ENCODE measurements around the gene FARS2. TPM values are rescaled to one million over a fixed set of nuclear protein-coding genes. Genes with fewer than 3 reads are reported as not detected.
A peak's percentile ranks its signal among the peaks of the same experiment; 100 is the strongest.

The FARS2 gene
- total RNA-seq, 2 donors from 2014 or later = 20.7 to 26.4 TPM

DNA sequence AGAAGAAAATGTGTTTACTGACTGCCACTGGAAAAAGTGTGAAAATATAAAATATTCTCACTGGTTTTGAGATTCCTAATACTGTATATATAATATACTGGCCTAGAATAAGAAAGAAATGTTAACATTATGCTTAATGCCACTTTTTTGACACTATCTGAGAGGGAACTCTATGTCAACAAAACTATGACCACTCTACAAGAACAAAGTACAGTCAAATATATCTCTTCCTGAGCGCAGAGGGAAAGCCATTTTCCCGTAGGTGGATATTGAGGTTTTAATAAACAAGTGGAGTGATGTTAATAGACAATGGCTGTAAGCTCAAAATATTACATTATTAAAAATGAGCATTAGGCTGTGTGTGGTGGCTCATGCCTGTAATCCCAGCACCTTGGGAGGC lies 25.5 kb upstream of the FARS2 start:
- Mint-ChIP-seq H3K27me3 (no peaks in the 10 kb centered on the region), H3K4me3 (no peak overlapping the region), H3K4me1 (peaks cover 5% of the 10 kb centered on the region), H3K36me3 (ENCODE audit: low read depth) (peaks cover 11% of the 10 kb centered on the region), H3K27ac (no peak overlapping the region)
- no peak for ATAC-seq
- DNase-seq = no peak
- no peaks in the 10 kb centered on the region for H3K9me3 ChIP-seq (ENCODE audit: control insufficient read depth, low read length, poor library complexity, severe bottlenecking)

DNA sequence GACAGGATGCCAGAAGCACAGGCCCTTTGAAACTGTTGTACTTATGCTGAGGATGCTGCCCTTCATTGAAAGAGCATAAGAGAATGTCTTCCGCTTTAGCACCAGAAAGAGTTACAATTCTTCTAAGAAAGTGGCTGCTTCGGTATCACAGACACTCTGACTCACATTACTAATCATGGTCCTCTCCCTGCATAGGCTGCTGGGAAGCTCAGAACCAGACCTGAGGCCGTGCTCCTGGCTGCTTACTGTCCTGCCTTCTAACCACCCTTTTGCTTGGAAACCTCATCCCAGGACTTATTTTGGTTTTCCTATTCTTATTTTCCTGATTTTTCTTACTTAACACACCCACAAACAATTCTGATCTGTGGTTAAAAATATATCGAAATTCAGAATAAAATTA lies 23.5 kb upstream of the FARS2 start:
- no peaks in the 10 kb centered on the region for H3K9me3 ChIP-seq (ENCODE audit: control insufficient read depth, low read length, poor library complexity, severe bottlenecking)
- Mint-ChIP-seq H3K27ac (no peak overlapping the region), H3K4me1 (peaks cover 5% of the 10 kb centered on the region), H3K27me3 (no peaks in the 10 kb centered on the region), H3K4me3 (no peak overlapping the region), H3K36me3 (ENCODE audit: low read depth) (peaks cover 13% of the 10 kb centered on the region)
- DNase-seq = no peak
- ATAC-seq = no peak

DNA sequence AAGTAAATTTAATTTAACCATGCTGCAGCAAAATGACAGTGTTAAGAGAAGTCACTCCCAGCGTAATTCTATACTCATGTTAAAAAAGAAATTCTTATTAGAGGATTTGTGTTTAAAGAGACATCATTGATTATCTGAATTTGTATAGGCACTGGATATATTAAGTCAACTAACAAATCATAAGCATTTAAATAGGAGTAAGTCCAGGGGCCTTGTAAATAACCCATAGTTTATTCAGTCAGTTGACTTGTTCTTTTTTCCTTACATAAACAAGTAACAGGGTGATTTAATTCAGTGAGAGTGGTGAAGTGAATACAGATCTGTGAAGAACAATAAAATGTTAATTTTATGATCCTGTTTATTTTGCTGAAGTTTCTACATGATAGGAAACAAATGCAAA lies 23.0 kb upstream of the FARS2 start:
- H3K27me3 Mint-ChIP-seq = no peaks in the 10 kb centered on the region
- H3K4me3 Mint-ChIP-seq = no peak overlapping the region
- ATAC-seq = no peak
- H3K36me3 Mint-ChIP-seq (ENCODE audit: low read depth) = peaks cover 13% of the 10 kb centered on the region
- H3K9me3 ChIP-seq (ENCODE audit: control insufficient read depth, low read length, poor library complexity, severe bottlenecking) = no peaks in the 10 kb centered on the region
- no peak overlapping the region for H3K27ac Mint-ChIP-seq
- H3K4me1 Mint-ChIP-seq = peaks cover 5% of the 10 kb centered on the region
- DNase-seq = no peak

DNA sequence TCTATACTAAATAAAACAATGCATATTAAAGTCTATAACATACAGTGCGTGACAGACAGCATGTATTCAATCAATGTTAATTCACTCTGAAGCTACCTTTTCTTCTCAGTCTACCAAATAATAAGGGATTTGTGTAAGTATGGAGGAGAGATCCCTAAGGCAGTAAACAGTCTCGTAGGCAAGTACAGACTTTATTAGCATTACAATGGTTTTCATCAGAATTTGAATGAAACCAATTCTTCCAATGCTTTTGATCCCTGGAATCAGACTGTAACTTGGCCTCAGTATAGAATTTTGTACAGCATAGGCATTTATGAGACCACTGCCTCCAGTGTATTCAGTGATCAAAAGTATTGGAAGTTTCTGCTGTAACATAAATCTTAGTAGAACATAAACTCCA lies 20.1 kb upstream of the FARS2 start:
- Mint-ChIP-seq H3K27ac (no peak overlapping the region), H3K4me1 (peaks cover 11% of the 10 kb centered on the region)

DNA sequence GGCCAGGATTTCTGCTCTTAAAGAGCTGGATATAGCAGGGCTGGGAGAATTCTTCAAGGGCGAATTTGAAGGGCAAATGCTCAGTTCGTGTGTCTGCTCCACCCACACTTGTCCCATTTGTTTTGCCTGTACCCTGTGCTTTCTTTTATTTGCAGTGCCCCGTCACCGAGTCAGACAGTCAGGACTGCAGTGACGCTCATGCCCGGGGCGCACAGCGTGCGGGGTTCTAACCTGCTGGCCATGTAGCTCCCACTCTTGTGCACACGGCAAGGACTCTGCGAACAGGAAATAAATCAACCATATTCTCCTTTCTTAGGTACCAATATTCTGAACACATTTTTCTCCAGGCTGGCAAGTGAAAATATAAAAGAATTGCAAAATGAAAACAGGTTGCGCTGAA lies 18.2 kb upstream of the FARS2 start:
- Mint-ChIP-seq H3K4me3 (no peak overlapping the region), H3K4me1 (peaks cover 12% of the 10 kb centered on the region), H3K27me3 (no peaks in the 10 kb centered on the region), H3K36me3 (ENCODE audit: low read depth) (peaks cover 15% of the 10 kb centered on the region), H3K27ac (no peak overlapping the region)
- no peak for ATAC-seq
- no peak for DNase-seq
- H3K9me3 ChIP-seq (ENCODE audit: control insufficient read depth, low read length, poor library complexity, severe bottlenecking) = no peaks in the 10 kb centered on the region

More for the DNA sequence above, 20.1 kb upstream of the FARS2 start:
- no peak for ATAC-seq
- DNase-seq = no peak
- H3K9me3 ChIP-seq (ENCODE audit: control insufficient read depth, low read length, poor library complexity, severe bottlenecking) = no peaks in the 10 kb centered on the region
- Mint-ChIP-seq H3K36me3 (ENCODE audit: low read depth) (peaks cover 15% of the 10 kb centered on the region), H3K4me3 (no peak overlapping the region), H3K27me3 (no peaks in the 10 kb centered on the region)

DNA sequence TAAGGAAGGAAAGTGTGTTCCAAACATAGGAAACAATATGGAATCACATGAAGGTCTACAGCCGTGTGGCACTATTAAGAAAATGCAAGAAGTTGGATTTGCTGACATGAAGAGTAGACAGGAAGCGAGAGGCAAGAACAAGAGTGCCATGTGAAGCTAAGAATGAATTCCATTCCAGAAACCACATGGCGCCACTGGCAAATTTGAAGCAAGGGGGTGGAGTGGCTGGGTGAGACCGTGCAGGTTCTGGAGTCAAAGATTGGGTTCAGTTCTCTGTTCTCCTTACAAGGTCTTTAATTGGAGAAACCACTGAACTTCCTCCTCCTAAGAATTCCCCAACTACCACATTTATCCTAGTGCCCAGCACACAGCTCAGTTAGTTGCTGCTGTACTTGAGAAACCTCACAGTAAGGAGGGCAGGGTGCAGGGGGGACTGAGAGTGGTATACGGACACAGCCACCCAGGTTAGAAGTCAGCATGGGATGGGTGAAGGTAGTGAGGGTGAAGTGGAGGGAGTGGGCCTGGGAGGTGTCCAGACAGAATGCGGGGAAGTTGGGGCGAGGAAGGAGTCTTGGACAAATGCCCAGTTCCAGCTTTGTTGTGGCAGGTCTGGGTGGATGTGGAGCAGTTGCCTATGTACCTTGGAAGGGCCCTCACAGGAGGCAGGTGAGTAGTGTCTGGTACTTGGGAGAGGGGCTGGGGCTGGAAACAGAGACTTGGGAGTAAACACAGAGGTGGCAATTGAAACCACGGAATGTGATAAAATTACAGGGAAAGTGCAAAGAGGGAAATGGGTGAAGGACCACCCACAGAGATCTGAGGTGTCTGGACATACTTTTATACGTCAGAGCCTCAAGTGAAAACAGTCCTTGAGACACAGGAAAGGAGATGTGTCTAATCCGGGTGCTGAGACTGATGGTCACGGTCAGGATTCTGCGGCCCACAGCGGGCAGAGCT lies 14.9 kb upstream of the FARS2 start:
- DNase-seq = no peak
- Mint-ChIP-seq H3K27me3 (no peaks in the 10 kb centered on the region), H3K4me1 (peaks cover 13% of the 10 kb centered on the region), H3K4me3 (no peak overlapping the region), H3K27ac (peak overlapping the region; percentile 27), H3K36me3 (ENCODE audit: low read depth) (peaks cover 2% of the 10 kb centered on the region)
- no peak for ATAC-seq
- no peaks in the 10 kb centered on the region for H3K9me3 ChIP-seq (ENCODE audit: control insufficient read depth, low read length, poor library complexity, severe bottlenecking)

DNA sequence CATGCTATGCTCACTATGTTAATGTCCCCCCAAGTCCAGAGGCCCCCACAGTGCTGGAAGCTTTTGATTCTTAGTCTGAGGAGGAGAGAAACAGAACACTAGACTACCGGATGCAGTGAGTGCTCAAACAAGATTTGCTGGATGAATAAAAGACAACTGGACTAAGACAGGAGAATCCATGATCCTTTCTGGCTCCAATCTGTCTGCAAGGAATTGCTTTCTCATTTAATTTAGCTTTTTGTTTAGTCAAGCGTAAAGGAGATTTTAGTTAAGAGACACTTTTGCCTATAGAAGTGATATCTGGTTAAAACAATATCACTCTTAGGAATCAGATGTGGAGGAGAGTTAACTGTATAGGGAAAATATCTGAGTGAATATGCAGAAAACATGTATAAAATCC lies 14.1 kb upstream of the FARS2 start:
- Mint-ChIP-seq H3K27ac (peak overlapping the region; percentile 27), H3K27me3 (no peaks in the 10 kb centered on the region), H3K36me3 (ENCODE audit: low read depth) (peaks cover 3% of the 10 kb centered on the region), H3K4me1 (peaks cover 13% of the 10 kb centered on the region), H3K4me3 (no peak overlapping the region)
- no peaks in the 10 kb centered on the region for H3K9me3 ChIP-seq (ENCODE audit: control insufficient read depth, low read length, poor library complexity, severe bottlenecking)
- no peak for ATAC-seq
- DNase-seq = no peak

DNA sequence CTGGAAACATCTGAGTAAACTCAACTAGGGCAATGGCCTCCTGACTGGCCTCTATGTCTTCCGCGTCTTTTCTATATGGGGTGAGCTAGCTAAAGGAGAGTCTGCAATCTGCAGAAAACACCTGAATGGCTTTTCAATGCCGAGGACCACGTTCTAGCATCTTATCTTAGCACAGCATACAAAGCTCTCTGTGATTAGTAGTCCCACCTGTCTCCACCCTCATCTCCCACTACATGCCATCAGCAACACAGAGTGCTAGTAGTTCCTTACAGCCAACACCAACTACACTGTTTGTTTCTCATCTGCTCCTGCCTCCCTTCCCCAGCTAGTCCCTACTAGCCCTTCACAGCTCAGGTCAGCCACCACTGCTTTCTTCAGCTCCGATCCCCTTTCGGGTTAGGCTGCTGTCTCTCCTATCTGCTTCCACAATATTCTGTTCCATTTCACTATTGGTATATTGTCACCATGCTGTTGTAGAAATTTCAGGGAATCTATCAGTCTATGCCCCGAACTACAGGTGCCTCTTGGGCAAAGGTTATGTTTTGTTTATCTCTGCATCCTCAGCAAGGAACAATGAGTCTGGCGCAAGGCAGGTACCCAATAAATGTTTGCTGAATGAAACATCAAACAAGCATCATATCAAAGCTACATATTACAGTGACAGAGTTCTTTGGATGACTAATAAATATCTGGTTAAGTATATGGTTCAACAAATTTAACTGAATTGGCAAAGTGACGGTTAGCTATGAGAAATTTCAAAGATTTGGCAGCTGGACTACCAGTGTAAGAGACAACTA lies 12.8 kb upstream of the FARS2 start:
- Mint-ChIP-seq H3K36me3 (ENCODE audit: low read depth) (peaks cover 6% of the 10 kb centered on the region), H3K4me3 (no peak overlapping the region), H3K27ac (no peak overlapping the region), H3K27me3 (no peaks in the 10 kb centered on the region), H3K4me1 (peaks cover 13% of the 10 kb centered on the region)
- H3K9me3 ChIP-seq (ENCODE audit: control insufficient read depth, low read length, poor library complexity, severe bottlenecking) = no peaks in the 10 kb centered on the region
- DNase-seq = no peak
- no peak for ATAC-seq

DNA sequence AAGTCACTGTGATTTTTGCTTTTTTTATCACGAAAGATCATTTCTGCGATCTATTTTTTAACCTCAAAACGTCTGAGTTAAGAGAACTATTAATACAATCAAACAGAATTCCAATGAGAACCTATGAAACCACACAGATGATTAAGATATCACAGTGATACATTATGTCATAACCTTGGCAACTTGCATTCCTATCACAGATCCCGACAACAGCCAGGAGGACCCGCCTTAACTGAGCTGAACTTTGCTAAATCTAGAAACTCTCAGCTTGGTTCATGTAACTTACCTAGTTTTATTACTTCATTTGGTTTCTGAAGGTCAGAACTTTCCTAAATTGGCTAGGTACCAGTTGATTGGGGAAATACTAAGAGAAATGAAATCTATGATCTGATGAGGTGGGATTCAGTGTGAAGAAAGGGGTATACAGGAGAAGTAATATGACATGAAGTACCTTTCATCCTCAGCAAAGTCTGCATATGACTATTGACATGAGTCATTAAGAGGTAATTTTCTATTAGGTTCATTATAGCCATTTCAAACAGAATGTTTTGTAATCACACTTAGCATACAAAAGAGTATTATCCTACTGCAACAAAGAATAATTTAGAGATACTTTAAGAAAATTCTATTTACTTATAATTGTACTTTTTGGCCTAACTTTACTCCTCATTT lies 11.7 kb upstream of the FARS2 start:
- ATAC-seq (no peak), DNase-seq (no peak)
- Mint-ChIP-seq H3K4me3 (no peak overlapping the region), H3K36me3 (ENCODE audit: low read depth) (peaks cover 6% of the 10 kb centered on the region), H3K27ac (no peak overlapping the region), H3K4me1 (peaks cover 13% of the 10 kb centered on the region), H3K27me3 (no peaks in the 10 kb centered on the region)
- H3K9me3 ChIP-seq (ENCODE audit: control insufficient read depth, low read length, poor library complexity, severe bottlenecking) = no peaks in the 10 kb centered on the region

DNA sequence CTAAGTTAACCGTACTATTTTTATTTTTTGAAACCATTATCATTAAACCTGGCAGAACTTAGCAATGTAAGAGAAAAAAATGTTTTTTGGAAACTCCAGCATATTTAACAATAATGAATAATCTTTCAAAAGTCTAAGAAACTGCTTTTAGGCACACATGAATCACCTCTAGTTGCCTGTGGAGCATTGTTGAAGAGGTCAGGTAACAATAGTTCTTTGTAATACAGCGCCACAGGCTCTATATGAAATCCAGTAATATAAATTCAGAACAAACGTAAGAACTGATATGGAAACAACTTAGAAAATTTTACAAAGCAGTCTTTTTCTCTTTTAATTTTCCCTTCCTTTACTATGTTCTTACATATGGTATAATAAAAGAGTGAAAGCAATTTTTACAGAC lies 10.9 kb upstream of the FARS2 start:
- no peaks in the 10 kb centered on the region for H3K9me3 ChIP-seq (ENCODE audit: control insufficient read depth, low read length, poor library complexity, severe bottlenecking)
- no peaks in the 10 kb centered on the region for H3K27me3 Mint-ChIP-seq
- no peak overlapping the region for H3K27ac Mint-ChIP-seq
- DNase-seq (no peak), ATAC-seq (no peak)
- H3K4me3 Mint-ChIP-seq = no peak overlapping the region
- peaks cover 5% of the 10 kb centered on the region for H3K36me3 Mint-ChIP-seq (ENCODE audit: low read depth)
- H3K4me1 Mint-ChIP-seq = peaks cover 10% of the 10 kb centered on the region

DNA sequence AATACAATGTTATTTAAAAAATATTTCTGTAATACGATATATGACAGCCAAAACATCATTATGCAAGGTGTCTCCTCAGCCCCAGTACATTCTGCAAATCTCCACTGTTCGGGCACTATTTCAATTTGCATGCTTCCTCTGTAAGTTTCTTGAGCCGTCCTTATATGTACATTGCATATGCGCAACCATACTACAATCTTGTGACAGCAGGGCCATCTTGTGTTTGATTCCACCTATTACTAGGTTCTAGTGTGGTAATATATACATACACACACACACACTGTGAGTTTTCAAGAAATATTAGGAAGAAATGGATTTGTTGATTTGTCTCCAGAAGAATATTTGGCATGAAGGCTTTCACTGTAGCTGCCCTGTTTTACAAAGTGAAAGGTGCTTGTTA lies 10.4 kb upstream of the FARS2 start:
- H3K4me1 Mint-ChIP-seq = peaks cover 7% of the 10 kb centered on the region
- ATAC-seq (no peak), DNase-seq (no peak)
- H3K36me3 Mint-ChIP-seq (ENCODE audit: low read depth) = peaks cover 4% of the 10 kb centered on the region
- no peaks in the 10 kb centered on the region for H3K27me3 Mint-ChIP-seq
- H3K9me3 ChIP-seq (ENCODE audit: control insufficient read depth, low read length, poor library complexity, severe bottlenecking) = no peaks in the 10 kb centered on the region
- H3K4me3 Mint-ChIP-seq = no peak overlapping the region
- no peak overlapping the region for H3K27ac Mint-ChIP-seq

DNA sequence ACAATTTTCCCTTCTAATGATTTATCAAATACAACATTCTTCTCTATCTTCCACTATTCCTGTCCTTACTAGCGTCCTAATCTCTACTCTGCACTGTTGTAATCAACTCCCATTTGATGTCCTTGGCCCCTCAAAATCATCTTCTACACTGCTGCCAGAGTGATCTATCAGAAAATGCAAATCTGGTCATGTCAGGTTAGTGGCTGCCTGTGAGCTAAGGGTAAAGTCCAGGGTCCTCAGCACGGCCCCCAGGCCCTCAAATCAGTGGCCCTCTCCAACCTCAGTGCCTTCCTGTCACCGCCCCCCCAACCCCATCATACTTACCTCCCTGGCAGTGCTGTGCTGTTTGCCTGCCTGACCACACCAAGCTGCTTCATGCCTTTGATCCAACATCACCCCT lies 4.4 kb upstream of the FARS2 start:
- Mint-ChIP-seq H3K36me3 (ENCODE audit: low read depth) (peaks cover 4% of the 10 kb centered on the region), H3K4me3 (no peak overlapping the region), H3K27me3 (no peaks in the 10 kb centered on the region), H3K4me1 (peaks cover 20% of the 10 kb centered on the region), H3K27ac (no peak overlapping the region)
- no peak for ATAC-seq
- no peak for DNase-seq
- no peaks in the 10 kb centered on the region for H3K9me3 ChIP-seq (ENCODE audit: control insufficient read depth, low read length, poor library complexity, severe bottlenecking)

DNA sequence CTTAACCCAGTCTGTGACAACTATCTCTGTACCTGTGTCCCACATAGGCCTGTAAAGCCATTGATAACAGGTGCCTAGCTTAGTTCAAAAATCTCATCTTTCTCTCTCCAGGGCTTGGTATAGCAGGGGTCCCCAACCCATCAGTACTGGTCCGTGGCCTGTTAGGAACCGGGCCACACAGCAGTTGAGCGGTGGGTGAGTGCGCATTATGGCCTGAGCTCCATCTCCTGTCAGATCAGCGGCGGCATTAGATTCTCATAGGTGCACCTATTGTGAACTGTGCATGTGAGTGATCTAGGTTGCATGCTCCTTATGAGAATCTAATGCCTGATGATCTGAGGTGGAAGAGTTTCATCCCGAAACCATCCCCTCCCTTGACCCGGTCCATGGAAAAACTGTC lies 3.9 kb upstream of the FARS2 start:
- H3K27ac Mint-ChIP-seq = no peak overlapping the region
- no peak for DNase-seq
- no peaks in the 10 kb centered on the region for H3K9me3 ChIP-seq (ENCODE audit: control insufficient read depth, low read length, poor library complexity, severe bottlenecking)
- no peak overlapping the region for H3K4me3 Mint-ChIP-seq
- ATAC-seq = no peak
- peaks cover 23% of the 10 kb centered on the region for H3K4me1 Mint-ChIP-seq
- H3K27me3 Mint-ChIP-seq = no peaks in the 10 kb centered on the region
- peaks cover under 1% of the 10 kb centered on the region for H3K36me3 Mint-ChIP-seq (ENCODE audit: low read depth)

Data from T-helper 17 cell (primary cell).